ENCODE results near the gene TSTD1.
A peak's percentile ranks its signal among the peaks of the same experiment; 100 is the strongest.
"Not testable (repeated sequence)": the region's sequence is repeated elsewhere in the genome, so short reads cannot be mapped to it uniquely, and the experiment has no call there.

The TSTD1 gene

DNA sequence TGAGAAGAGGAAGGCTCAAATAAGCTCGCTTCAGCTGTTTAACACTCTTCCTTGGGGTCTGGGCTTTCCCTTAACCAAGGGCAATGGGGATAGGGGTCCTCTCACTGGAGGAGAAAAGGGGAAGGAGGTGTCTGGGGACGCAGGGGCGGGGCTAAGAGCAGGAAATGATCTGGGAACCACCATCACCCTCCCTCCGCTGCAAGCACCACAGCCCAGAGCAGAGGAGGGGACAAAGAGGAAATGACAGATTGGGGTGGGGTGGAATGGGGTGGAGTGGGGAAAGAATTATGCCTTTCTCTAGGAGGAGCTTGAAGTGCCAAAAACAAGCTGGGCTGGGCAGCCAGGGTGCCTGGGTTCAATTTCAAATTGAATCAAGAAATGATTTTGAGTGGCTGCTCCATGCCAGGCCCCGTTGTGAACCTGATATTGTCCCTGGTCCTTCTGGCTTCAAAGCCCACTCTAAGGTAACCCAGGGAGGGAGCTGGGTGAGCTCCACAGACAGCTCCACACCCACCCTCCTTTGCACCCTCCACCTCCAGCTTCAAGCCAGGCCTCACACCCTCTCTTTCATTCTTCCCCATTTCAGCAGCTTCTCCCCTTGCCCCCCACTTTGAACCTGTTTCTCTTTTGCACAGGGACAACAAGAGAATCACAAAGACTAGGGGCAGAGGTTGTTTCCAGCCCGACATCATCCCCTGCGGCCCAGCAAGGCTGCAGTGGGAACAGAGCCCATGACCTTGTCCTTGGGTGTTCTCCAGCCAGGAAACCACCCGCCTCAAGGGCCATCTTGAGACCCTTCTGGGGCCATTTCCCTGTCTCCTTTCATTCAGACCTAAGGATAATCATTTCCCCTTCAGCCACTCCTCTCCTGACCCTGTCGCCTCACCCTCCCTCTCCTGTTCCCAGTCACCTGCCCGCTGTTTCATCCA, 29.8 kb upstream of the TSTD1 start:
- peak; percentile 15 to 36 for DNase-seq

GRCh38 chr1:161066694-161067093, 27.9 kb upstream of the TSTD1 start:
- no peak for DNase-seq

DNA sequence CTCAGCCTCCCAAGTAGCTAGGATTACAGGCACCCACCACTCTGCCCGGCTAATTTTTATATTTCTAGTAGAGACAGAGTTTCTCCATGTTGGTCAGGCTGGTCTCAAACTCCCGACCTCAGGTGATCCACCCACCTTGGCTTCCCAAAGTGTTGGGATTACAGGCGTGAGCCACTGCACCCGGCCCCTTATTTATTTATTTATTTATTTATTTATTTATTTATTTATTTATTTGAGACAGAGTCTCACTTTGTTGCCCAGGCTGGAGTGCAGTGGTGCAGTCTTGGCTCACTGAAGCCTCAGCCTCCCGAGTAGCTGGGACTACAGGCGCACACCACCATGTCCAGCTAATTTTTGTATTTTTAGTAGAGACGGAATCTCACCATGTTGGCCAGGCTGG, 26.9 kb upstream of the TSTD1 start:
- not testable (repeated sequence) for DNase-seq

GRCh38 chr1:161063936-161064335, 25.2 kb upstream of the TSTD1 start:
- DNase-seq = not testable (repeated sequence)

- DNase-seq = no peak
These were observed 22.7 kb upstream of the TSTD1 start for GRCh38 chr1:161061419-161061818.

GRCh38 chr1:161059293-161059692, 20.5 kb upstream of the TSTD1 start:
- no peak for DNase-seq

DNA sequence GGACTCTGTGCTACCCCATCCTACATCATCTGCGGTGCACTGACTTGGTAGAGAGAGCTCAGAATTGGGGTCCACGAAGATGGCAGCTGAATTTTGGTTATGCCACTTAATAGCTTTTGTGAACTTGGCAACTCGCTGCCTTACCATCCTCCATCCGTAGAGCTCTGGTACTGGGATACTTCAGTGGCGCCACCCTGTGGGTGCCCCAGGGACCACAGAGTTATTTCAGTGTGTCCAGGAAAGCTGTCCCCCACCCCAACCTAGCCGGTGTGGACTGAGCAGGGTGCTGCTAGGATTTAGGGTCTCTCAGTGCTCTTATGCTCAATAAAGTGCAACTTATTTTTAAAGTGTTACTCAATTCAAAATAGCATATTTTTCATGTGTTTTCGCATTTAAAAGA, 16.0 kb upstream of the TSTD1 start:
- DNase-seq = no peak

DNA sequence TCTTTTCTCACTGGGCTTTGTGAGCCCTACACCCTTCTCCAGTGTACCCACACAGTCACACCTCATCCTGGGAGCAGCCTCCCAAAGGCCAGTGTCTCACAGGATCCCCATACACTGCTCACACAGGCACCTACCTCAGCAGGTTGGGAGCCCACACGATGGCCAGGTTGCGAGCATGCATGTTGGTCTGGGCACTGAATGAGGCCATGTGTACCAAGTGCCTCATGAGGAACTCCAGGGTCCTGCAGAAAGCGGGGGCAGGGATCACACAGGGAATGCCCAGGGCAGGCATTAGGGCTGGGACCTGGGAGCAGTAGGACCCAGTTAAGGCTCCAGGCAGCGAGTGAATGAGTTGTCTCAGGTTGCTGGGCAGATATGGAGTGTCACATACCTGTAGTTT, 15.5 kb upstream of the TSTD1 start:
- no peak for DNase-seq

- no peak for DNase-seq
These were observed 14.1 kb upstream of the TSTD1 start for GRCh38 chr1:161052899-161053298.

- no peak for DNase-seq
These were observed 12.5 kb upstream of the TSTD1 start for GRCh38 chr1:161051219-161051618.

- DNase-seq = no peak
These were observed 10.4 kb upstream of the TSTD1 start for GRCh38 chr1:161048949-161049722.

GRCh38 chr1:161047436-161048420, 9.0 kb upstream of the TSTD1 start:
- no peak for DNase-seq

DNA sequence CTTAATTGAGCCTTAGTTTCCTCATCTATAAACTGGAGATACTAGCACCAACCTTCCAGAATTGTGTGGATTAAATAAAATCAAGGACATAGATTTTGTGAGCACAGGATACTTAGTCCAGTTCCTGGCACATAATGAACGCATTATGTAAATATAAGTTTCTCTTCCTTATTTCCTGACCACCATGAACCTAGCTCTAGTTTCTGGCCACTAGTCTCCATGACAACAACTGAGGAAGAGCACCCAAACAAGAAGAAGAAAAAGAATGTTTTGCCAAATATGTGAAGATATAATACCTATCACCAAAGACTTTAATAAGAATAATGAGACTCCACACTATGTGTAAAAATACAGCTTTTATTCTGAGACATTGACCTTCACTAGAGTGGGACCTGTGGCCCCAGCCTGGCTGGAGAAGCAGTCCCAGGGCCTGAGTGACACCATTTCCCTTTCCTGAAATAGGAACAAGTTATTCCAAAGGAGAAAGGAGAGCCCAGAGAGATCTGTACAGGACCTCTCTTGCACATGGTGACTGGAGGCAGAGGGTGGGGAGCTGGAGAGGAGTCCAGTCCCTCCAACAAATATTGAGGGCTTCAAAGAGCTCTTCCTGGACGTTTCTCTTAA, 8.0 kb upstream of the TSTD1 start:
- no peak for DNase-seq

DNA sequence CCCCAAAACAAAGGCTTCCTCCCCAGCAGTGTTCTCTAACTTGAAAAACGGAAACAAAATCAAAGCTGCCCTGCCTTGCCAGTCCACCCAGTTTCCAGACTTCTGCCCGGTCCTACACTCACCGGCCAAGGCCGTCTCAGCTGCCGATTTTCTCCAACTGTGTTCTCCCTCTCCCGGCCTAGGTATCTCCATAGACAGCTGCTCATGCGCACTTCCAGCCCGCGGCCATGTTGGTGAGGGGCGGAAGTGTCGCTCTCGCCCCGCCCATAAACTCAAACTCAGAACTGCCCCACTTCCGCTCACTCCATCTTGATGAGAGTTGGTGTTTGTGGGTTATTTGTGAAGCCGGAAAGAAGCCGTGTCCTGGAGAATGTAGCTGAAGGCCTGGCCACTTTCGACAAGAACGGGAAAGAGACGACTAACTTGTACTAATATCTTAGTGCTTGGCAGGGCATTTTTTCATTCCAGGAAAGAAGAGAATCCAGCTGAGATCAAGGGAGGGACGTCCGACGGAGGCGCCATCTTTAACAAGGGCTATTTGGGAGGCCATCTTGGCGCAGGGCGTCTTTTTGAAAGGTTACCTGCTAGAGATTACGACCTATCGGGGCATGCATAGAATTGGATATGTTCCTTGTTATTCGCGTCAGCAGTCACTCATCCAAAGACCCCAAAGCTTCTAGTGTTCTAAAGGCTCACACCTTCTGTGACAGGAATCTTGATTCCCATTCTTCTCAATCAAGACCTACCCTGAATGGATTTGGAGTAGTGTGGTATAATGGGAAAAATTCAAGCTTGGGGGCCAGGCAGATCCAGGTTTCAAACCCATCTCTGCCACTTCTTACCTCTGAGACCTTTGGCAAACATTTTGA, 7.2 kb upstream of the TSTD1 start, which contains the start of gene USF1:
Gene USF1, minus strand, starts transcription at position 242 of the 869 bp plus-strand sequence. CDS start 2,702 bp downstream, outside the sequence.
- DNase-seq = peak; percentile 89 to 96

GRCh38 chr1:161044908-161045735, 6.4 kb upstream of the TSTD1 start:
- peak; percentile 50 to 64 for DNase-seq

- DNase-seq = no peak
These were observed 5.8 kb upstream of the TSTD1 start for GRCh38 chr1:161044535-161044907.

GRCh38 chr1:161039546-161039945, 782 bp upstream of the TSTD1 start:
- no peak for DNase-seq

GRCh38 chr1:161039154-161039545, 386 bp upstream of the TSTD1 start:
- no peak for DNase-seq

- no peak for DNase-seq
These were observed 872 bp downstream of the TSTD1 start for GRCh38 chr1:161037661-161038522.
